Erythroblast (primary cell): ENCODE measurements around the gene NAPEPLD.

Source experiments
- GATA1 ChIP-seq: IDR thresholded peaks from 2 replicates; pipeline ENCODE4 v1.6.1; 2011; ENCODE audit warnings: low read depth, mild to moderate bottlenecking, control low read depth, low read length, moderate library complexity
- POLR2A ChIP-seq: IDR thresholded peaks from 2 replicates; pipeline ENCODE4 v1.6.1; 2011; ENCODE audit warnings: mild to moderate bottlenecking, low read length

- TF ChIP-seq POLR2A (no peak), GATA1 (no peak)
Observed at GRCh38 chr7:103124429-103124979, 24.4 kb downstream of the NAPEPLD start.
